Endothelial cell of umbilical vein (primary cell): ENCODE results near the gene CTNNA2. TPM values are rescaled to one million over a fixed set of nuclear protein-coding genes. Genes with fewer than 3 reads are reported as not detected.
A peak's percentile ranks its signal among the peaks of the same experiment; 100 is the strongest.

Source experiments
- BruUV-seq: library from RNA; stranded (reverse); fragments of 400-500 nt; replicated peaks from 2 replicates; lab custom pipeline; 2021; lab: Mats Ljungman, UMichigan
- CTCF ChIA-PET: fragments of 300-600, 350-600 bp; sonication (Branson Sonifier 250); formaldehyde crosslinking; loops from one replicate; lab custom pipeline; 2021; ENCODE audit warnings: antibody characterized with exemption, inconsistent platforms; lab: Charles Lee
- POLR2A ChIA-PET: fragments of 300-600, 350-600 bp; sonication (Branson Sonifier 250); formaldehyde crosslinking; loops from one replicate; lab custom pipeline; 2021; ENCODE audit warnings: antibody characterized with exemption, inconsistent platforms; lab: Charles Lee
- DNase-seq: peaks from one replicate; pipeline ENCODE4 v3.0.0-alpha.2; 2011; ENCODE audit warnings: low read depth, low spot score
- FAIRE-seq: peaks from 2 replicates; lab custom pipeline; 2011; peaks lifted over from hg19 to GRCh38; lab: Jason Lieb, UNC
- H2AFZ ChIP-seq: 2 replicates; pipeline ENCODE4 v1.6.0; 2012; ENCODE audit warnings: low read depth, low read length, control low read depth, inconsistent platforms
- H3K27ac ChIP-seq: 2 replicates; pipeline ENCODE4 v1.5.1; 2011; ENCODE audit warnings: low read depth, mild to moderate bottlenecking, control low read depth, low read length, moderate library complexity; ENCODE audit not compliant: insufficient read depth
- H3K27me3 ChIP-seq, 2 experiments: 2 replicates each; pipeline versions ENCODE4 v1.6.0 to v1.6.1; 2011; ENCODE audit warnings: low read length in 2 of 2, mixed read lengths in 1 of 2; ENCODE audit not compliant: control insufficient read depth in 2 of 2, insufficient read depth in 2 of 2
- H3K36me3 ChIP-seq, 2 experiments: 2 replicates in 1 of 2; 3 replicates in 1 of 2; pipeline ENCODE4 v1.5.1; 2011; ENCODE audit warnings: low read length in 2 of 2, mild to moderate bottlenecking in 1 of 2, moderate library complexity in 1 of 2; ENCODE audit not compliant: control insufficient read depth in 2 of 2, insufficient read depth in 2 of 2; ENCODE audit errors: extremely low read depth in 1 of 2
- H3K4me1 ChIP-seq: 3 replicates; pipeline ENCODE4 v1.5.1; 2011; ENCODE audit warnings: mild to moderate bottlenecking, low read length; ENCODE audit not compliant: control insufficient read depth, insufficient read depth; ENCODE audit errors: extremely low read depth
- H3K4me2 ChIP-seq: 2 replicates; pipeline ENCODE4 v1.6.1; 2011; ENCODE audit warnings: low read length, control low read depth, mixed read lengths; ENCODE audit not compliant: insufficient read depth
- H3K4me3 ChIP-seq, 3 experiments: fragments of 200-600 bp in 1 of 3; sonication (generic), shearing (Covaris generic) in 1 of 3; replicated peaks in 1 of 3; 2 replicates each; pipeline ENCODE4 v1.5.1; 2011 to 2016; ENCODE audit warnings: control low read depth in 3 of 3, low read length in 3 of 3, mild to moderate bottlenecking in 2 of 3, inconsistent platforms in 1 of 3, low read depth in 1 of 3, moderate library complexity in 1 of 3; ENCODE audit not compliant: insufficient read depth in 1 of 3
- H3K79me2 ChIP-seq: 2 replicates; pipeline ENCODE4 v1.6.0; 2012; ENCODE audit warnings: low read length, inconsistent platforms; ENCODE audit not compliant: control insufficient read depth, insufficient read depth
- H3K9ac ChIP-seq: replicated peaks from 2 replicates; pipeline ENCODE3; 2011; ENCODE audit warnings: low read length, control low read depth; ENCODE audit not compliant: insufficient read depth; ENCODE audit errors: extremely low read depth
- H3K9me1 ChIP-seq: replicated peaks from 3 replicates; pipeline ENCODE4 v1.6.0; 2011; ENCODE audit warnings: mild to moderate bottlenecking, low read length; ENCODE audit not compliant: control insufficient read depth, insufficient read depth; ENCODE audit errors: extremely low read depth
- H3K9me3 ChIP-seq: replicated peaks from 2 replicates; pipeline ENCODE4 v1.5.1; 2012; ENCODE audit warnings: low read length, inconsistent platforms; ENCODE audit not compliant: control insufficient read depth, insufficient read depth
- H4K20me1 ChIP-seq: replicated peaks from 2 replicates; pipeline ENCODE3; 2011; ENCODE audit warnings: mild to moderate bottlenecking, low read length; ENCODE audit not compliant: control insufficient read depth, insufficient read depth; ENCODE audit errors: extremely low read depth
- EZH2 ChIP-seq: IDR thresholded peaks from 2 replicates; pipeline ENCODE4 v1.6.1; 2012; ENCODE audit warnings: borderline replicate concordance, low read depth, mild to moderate bottlenecking, moderate library complexity, low read length, inconsistent platforms; ENCODE audit not compliant: severe bottlenecking
- FOS ChIP-seq: IDR thresholded peaks from 2 replicates; pipeline ENCODE4 v1.6.1; 2011; ENCODE audit warnings: mild to moderate bottlenecking, low read length, moderate library complexity, borderline replicate concordance; ENCODE audit not compliant: insufficient read depth
- GATA2 ChIP-seq: IDR thresholded peaks from 2 replicates; pipeline ENCODE4 v1.7.0; 2011; ENCODE audit warnings: low read depth, mild to moderate bottlenecking, moderate library complexity, mixed read lengths, low read length; ENCODE audit not compliant: insufficient read length, insufficient read depth
- JUN ChIP-seq: IDR thresholded peaks from 2 replicates; pipeline ENCODE4 v1.6.1; 2011; ENCODE audit warnings: borderline replicate concordance, low read depth; ENCODE audit not compliant: insufficient read length, insufficient read depth
- MYC ChIP-seq: IDR thresholded peaks from one replicate; pipeline ENCODE4 v1.6.1; 2011; ENCODE audit warnings: mild to moderate bottlenecking, low read depth, low read length
- POLR2A ChIP-seq: IDR thresholded peaks from 2 replicates; pipeline ENCODE4 v1.6.1; 2012; ENCODE audit warnings: low read depth, mild to moderate bottlenecking, control low read depth, low read length
- POLR2AphosphoS5 ChIP-seq: IDR thresholded peaks from 2 replicates; pipeline ENCODE4 v1.6.1; 2012; ENCODE audit warnings: low read depth, mild to moderate bottlenecking, control low read depth, low read length, moderate library complexity; ENCODE audit not compliant: insufficient read depth
- dilution Hi-C: fragments of 300-500 bp; cut with MboI; formaldehyde crosslinking; loops from one replicate; pipeline ENCODE4 v1.15.0; 2019; ENCODE audit warnings: low sequenced_read_pairs; ENCODE audit not compliant: extremely low pct_ligation_motif_present
- intact Hi-C: fragments of 100-400 bp; cut with micrococcal nuclease; formaldehyde crosslinking; loops from one replicate; pipeline ENCODE4 v1.10.0; 2022
- polyA plus RNA-seq, 4 experiments: library from polyadenylated mRNA; depleted of rRNA in 3 of 4; stranded (reverse) in 3 of 4; unstranded in 1 of 4; fragments of >200 nt; gene quantifications; 2 replicates each; pipeline versions ENCODE4 v1.2.1 to v1.2.3, GENCODE V29; 2011 to 2012; ENCODE audit warnings: missing spikeins in 1 of 4
- total RNA-seq: library from RNA; stranded (reverse); gene quantifications from 2 replicates; pipeline ENCODE4 v1.2.3, GENCODE V29; 2021
- TF ChIP-seq, protein P1 (sequence below), 2 donors: IDR thresholded peaks; 1 replicate in 1 of 2; 2 replicates in 1 of 2; pipeline ENCODE4 v1.5.1; 2011; ENCODE audit warnings: low read length in 2 of 2, mild to moderate bottlenecking in 2 of 2, moderate library complexity in 2 of 2, control low read depth in 1 of 2, inconsistent platforms in 1 of 2, low read depth in 1 of 2; ENCODE audit not compliant: insufficient read depth in 1 of 2; ENCODE audit errors: extremely low read depth in 1 of 2
- TF ChIP-seq, protein P2 (sequence below): IDR thresholded peaks from 2 replicates; pipeline ENCODE4 v1.6.1; 2011; ENCODE audit not compliant: insufficient read depth, insufficient read length

CTNNA2 gene
- total and polyA plus RNA-seq, 2 donors (not counting 3 experiments of a cell fraction or from before 2014, with no cell fraction given) = not detected

DNA sequence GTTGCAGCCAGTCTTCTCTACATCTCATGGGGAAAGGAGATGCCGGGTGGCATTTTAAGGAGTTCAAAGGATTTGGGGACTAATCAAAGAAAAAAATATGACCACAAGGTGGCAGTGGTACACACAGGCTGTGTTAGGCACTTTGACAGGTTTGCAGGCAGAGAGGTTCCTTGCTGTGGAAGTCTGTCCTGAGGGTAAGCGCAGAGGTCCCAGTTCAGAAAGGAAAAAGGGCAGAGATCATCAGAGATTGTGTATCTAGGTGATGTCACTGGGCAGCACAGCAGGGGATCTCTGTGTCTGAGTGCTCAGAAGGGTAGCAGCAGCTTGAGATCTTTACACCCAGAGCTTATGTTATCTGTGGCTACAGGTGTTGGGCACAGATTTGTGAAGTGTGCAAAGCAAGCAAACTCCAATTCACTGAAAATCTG is 560.3 kb downstream of the CTNNA2 start:
- Histone ChIP-seq H3K4me3 (no peak overlapping the region), H3K9me1 (no peaks in the 10 kb centered on the region), H3K9me3 (no peaks in the 10 kb centered on the region), H2AFZ (no peak overlapping the region), H3K27me3 (no peaks in the 10 kb centered on the region), H3K4me1 (no peaks in the 10 kb centered on the region), H3K4me2 (no peak overlapping the region), H3K36me3 (no peaks in the 10 kb centered on the region), H3K9ac (no peak overlapping the region), H3K79me2 (no peaks in the 10 kb centered on the region), H3K27ac (no peak overlapping the region), H4K20me1 (no peaks in the 10 kb centered on the region)
- no TSS peak for BruUV-seq
- FAIRE-seq (no peak), DNase-seq (peak; percentile 16)
- dilution Hi-C loops (no loop called here), intact Hi-C loops (no loop called here)
- POLR2A ChIA-PET = no interaction called here
- CTCF ChIA-PET = interaction anchor here (1.7 kb wide), 1 partner anchor 426 kb away, joined by 21 read pairs; no protein-coding TSS in a partner anchor
- no peak for TF ChIP-seq JUN
- TF ChIP-seq, protein P1, sequence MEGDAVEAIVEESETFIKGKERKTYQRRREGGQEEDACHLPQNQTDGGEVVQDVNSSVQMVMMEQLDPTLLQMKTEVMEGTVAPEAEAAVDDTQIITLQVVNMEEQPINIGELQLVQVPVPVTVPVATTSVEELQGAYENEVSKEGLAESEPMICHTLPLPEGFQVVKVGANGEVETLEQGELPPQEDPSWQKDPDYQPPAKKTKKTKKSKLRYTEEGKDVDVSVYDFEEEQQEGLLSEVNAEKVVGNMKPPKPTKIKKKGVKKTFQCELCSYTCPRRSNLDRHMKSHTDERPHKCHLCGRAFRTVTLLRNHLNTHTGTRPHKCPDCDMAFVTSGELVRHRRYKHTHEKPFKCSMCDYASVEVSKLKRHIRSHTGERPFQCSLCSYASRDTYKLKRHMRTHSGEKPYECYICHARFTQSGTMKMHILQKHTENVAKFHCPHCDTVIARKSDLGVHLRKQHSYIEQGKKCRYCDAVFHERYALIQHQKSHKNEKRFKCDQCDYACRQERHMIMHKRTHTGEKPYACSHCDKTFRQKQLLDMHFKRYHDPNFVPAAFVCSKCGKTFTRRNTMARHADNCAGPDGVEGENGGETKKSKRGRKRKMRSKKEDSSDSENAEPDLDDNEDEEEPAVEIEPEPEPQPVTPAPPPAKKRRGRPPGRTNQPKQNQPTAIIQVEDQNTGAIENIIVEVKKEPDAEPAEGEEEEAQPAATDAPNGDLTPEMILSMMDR (IDR thresholded peaks at IDR 0.05; ENCODE audit: extremely low read depth in 1 of 2, insufficient read depth in 1 of 2, low read depth in 1 of 2, low read length in 2 of 2) = peak; percentile 31 to 44

DNA sequence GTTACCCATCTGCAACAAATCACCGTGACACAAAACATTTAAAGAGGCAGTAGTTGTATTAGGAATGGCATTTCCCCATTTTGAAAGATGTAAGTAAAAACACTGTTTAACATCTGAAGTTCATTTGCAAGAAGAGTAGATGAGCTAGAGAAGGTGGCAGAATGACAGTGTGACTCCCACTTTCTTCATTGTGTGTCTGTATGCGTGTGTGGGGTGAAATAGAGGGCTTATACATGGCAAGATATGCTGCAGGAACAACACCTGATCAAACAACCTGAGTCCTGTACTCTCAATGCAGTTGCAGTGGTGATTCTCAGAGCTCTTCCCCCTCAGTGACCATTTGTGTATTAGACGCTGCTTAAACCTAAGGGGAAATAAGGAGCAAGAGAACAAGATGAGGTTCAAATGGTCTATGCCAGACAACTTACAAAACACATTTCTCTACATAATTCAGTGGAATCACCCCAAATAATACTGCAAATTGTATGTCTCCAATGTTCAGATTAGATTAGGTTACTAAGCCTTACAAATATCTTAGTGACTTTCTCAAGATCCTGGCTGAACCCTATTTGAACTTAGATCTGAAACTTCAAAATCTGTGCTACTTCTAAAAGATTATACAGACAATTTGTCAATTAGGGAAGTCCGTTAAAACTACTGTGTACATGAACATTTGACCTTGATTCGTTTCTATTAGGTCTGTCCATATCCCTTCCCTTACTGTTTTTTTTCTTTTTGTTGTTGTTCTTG is 561.6 kb downstream of the CTNNA2 start:
- H3K79me2 ChIP-seq = no peaks in the 10 kb centered on the region

More for the DNA sequence above, 561.6 kb downstream of the CTNNA2 start:
- Histone ChIP-seq H4K20me1 (no peaks in the 10 kb centered on the region), H3K9ac (no peak overlapping the region), H3K9me1 (no peaks in the 10 kb centered on the region), H3K36me3 (no peaks in the 10 kb centered on the region), H3K4me2 (no peak overlapping the region), H3K4me1 (no peaks in the 10 kb centered on the region), H3K27ac (no peak overlapping the region), H3K4me3 (no peak overlapping the region), H3K9me3 (no peaks in the 10 kb centered on the region), H2AFZ (no peak overlapping the region), H3K27me3 (no peaks in the 10 kb centered on the region)
- no peak for TF ChIP-seq GATA2
- TF ChIP-seq, protein P1 (IDR thresholded peaks at IDR 0.05; ENCODE audit: extremely low read depth in 1 of 2, insufficient read depth in 1 of 2, low read depth in 1 of 2, low read length in 2 of 2) = no peak
- TF ChIP-seq POLR2A = no peak
- no peak for TF ChIP-seq POLR2AphosphoS5
- no peak for TF ChIP-seq FOS
- TF ChIP-seq EZH2 = no peak
- TF ChIP-seq JUN = no peak
- TF ChIP-seq, protein P2, sequence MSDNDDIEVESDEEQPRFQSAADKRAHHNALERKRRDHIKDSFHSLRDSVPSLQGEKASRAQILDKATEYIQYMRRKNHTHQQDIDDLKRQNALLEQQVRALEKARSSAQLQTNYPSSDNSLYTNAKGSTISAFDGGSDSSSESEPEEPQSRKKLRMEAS = no peak
- TF ChIP-seq MYC = no peak
- ChIA-PET CTCF (interaction anchor here (1.7 kb wide), 1 partner anchor 425 kb away, joined by 21 read pairs; no protein-coding TSS in a partner anchor), POLR2A (no interaction called here)
- DNase-seq (no peak), FAIRE-seq (no peak)
- BruUV-seq = no TSS peak
- intact Hi-C loops = no loop called here
- dilution Hi-C loops = no loop called here
